Effector memory CD4-positive, alpha-beta T cell (primary cell): ENCODE data around the gene CGB8.

Experiments
- DNase-seq, 3 donors: peaks; one replicate each; pipeline ENCODE4 v3.0.0-alpha.2; 2020
- H3K27ac ChIP-seq: 2 replicates; pipeline ENCODE4 v1.7.0; 2013; ENCODE audit warnings: mild to moderate bottlenecking, low read length, moderate library complexity; ENCODE audit not compliant: insufficient read depth, poor library complexity, severe bottlenecking
- H3K27me3 ChIP-seq: replicated peaks from 2 replicates; pipeline ENCODE4 v1.7.0; 2013; ENCODE audit warnings: mild to moderate bottlenecking, low read length; ENCODE audit not compliant: insufficient read depth, control insufficient read depth, poor library complexity, severe bottlenecking
- H3K36me3 ChIP-seq: 2 replicates; pipeline ENCODE4 v1.7.0; 2013; ENCODE audit warnings: mild to moderate bottlenecking, low read length, moderate library complexity; ENCODE audit not compliant: control insufficient read depth, insufficient read depth
- H3K4me1 ChIP-seq: 2 replicates; pipeline ENCODE4 v1.7.0; 2013; ENCODE audit warnings: low read length, mild to moderate bottlenecking; ENCODE audit not compliant: control insufficient read depth, insufficient read depth, poor library complexity, severe bottlenecking
- H3K4me3 ChIP-seq: 2 replicates; pipeline ENCODE4 v1.7.0; 2013; ENCODE audit warnings: low read length, low read depth, mild to moderate bottlenecking; ENCODE audit not compliant: insufficient read depth, poor library complexity, severe bottlenecking
- H3K9me3 ChIP-seq: 2 replicates; pipeline ENCODE4 v1.7.0; 2013; ENCODE audit warnings: mild to moderate bottlenecking, low read length, moderate library complexity; ENCODE audit not compliant: control insufficient read depth

Gene CGB8

DNA sequence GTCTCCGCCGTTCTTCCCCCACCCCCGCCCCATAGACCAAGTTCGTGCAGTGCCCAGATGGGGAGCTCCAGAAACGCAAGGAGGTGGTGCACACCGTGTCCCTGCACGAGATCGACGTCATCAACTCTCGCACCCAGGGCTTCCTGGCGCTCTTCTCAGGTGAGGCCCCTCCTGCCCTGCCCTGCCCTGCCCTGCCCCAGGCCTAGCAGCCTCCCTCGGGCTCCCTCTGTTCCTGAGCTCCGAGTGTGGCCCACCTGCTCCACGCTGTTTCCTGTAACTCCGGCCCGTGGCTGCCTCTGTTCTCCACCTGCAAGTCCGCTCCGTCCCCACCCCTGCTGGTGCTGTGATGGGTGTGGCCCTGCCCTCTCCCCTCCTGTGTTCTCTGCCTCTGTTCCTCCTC lies 38.5 kb downstream of the CGB8 start:
- Histone ChIP-seq H3K27me3 (no peaks in the 10 kb centered on the region), H3K9me3 (no peaks in the 10 kb centered on the region), H3K4me1 (no peaks in the 10 kb centered on the region), H3K4me3 (no peak overlapping the region), H3K36me3 (peaks cover 37% of the 10 kb centered on the region), H3K27ac (no peak overlapping the region)
- no peak for DNase-seq

DNA sequence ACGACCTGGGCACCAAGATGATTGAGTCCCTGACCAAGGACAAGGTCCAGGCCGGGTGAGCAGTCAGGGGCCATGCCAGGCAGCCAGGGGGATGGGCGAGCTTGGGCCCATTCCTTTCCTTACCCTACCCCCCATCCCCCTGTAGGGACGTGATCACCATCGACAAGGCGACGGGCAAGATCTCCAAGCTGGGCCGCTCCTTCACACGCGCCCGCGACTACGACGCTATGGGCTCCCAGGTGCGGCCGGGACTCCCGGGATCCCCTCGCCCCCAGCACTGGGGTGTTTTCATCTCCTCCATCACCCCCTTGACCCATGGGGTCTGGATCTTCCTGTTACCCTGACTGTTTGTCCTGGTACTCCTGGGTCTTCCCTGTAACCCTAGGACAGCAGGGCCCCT lies 39.1 kb downstream of the CGB8 start:
- no peak for DNase-seq
- peaks cover 43% of the 10 kb centered on the region for H3K36me3 ChIP-seq
- no peaks in the 10 kb centered on the region for H3K9me3 ChIP-seq
- H3K4me1 ChIP-seq: no peaks in the 10 kb centered on the region
- H3K4me3 ChIP-seq: no peak overlapping the region
- no peaks in the 10 kb centered on the region for H3K27me3 ChIP-seq
- H3K27ac ChIP-seq: no peak overlapping the region

DNA sequence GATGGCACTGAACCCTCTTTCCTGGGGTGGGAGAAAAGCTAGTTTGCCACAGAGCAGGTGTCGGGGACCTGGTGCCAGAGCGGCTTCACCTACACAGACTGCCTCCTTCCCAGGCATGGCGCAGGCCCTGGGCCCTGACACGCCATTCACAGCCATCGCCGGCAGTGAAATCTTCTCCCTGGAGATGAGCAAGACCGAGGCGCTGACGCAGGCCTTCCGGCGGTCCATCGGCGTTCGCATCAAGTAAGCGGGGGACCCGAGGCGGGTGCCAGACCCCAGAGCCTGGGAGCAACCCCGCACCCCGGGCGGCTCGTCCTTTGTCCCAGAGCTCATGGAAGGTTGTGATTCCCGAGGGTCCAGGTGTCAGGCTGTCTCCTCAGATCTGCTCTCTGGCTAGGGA lies 42.0 kb downstream of the CGB8 start:
- H3K27ac ChIP-seq: no peak overlapping the region
- H3K36me3 ChIP-seq: peaks cover 58% of the 10 kb centered on the region
- no peaks in the 10 kb centered on the region for H3K4me1 ChIP-seq
- H3K4me3 ChIP-seq: no peak overlapping the region
- no peak for DNase-seq
- no peaks in the 10 kb centered on the region for H3K9me3 ChIP-seq
- H3K27me3 ChIP-seq: no peaks in the 10 kb centered on the region

DNA sequence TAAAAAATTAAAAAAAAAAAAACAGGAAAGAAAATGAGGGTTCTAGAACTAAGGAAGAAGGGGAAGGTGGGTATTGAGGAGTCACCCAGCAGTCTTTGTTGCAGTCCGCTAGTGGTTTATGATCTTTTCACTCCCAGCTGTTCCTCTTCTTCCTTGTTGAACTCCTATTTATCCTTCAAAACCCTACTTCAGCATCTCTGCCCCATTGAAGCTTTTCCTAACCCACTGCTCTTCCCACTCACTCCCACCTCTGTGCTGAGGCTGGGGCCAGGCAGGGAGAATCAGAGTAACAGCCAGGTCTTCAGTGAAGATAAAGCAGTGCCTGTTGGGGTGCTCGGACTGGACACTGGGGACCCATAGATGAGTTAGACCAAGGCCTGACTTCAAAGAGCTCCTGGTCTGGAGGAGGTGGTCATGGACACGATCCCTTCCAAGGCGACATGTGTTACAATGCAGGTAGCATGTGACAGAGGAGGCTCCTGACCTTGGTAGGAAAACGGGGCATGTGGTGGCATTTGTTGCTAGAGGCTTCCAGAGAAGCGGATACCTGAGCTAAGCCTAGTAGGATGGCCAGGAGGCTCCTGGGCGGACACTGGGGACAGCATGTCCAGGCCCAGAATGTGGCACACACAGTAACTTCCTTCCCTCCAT lies 43.8 kb downstream of the CGB8 start:
- H3K27me3 ChIP-seq: no peaks in the 10 kb centered on the region
- no peak overlapping the region for H3K27ac ChIP-seq
- DNase-seq: no peak
- no peaks in the 10 kb centered on the region for H3K9me3 ChIP-seq
- no peaks in the 10 kb centered on the region for H3K4me1 ChIP-seq
- peaks cover 48% of the 10 kb centered on the region for H3K36me3 ChIP-seq
- no peak overlapping the region for H3K4me3 ChIP-seq

DNA sequence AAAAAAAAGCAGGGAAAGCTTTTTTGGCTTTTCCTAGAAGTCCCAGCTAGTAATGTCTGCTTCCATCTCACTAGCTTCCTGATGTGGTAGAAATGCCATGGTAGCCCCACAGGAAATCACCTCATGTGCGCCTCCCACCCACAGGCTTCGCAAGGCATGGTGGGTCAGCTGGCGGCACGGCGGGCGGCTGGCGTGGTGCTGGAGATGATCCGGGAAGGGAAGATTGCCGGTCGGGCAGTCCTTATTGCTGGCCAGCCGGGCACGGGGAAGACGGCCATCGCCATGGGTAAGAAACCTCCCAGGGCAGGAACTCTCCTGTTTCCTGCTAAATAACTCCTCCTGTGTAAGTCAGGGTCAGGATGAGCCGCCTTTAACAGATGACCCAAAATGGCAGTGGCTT lies 44.8 kb downstream of the CGB8 start:
- Histone ChIP-seq H3K27ac (no peak overlapping the region), H3K9me3 (no peaks in the 10 kb centered on the region), H3K36me3 (peaks cover 40% of the 10 kb centered on the region), H3K4me1 (no peaks in the 10 kb centered on the region), H3K27me3 (no peaks in the 10 kb centered on the region), H3K4me3 (no peak overlapping the region)
- DNase-seq: no peak

DNA sequence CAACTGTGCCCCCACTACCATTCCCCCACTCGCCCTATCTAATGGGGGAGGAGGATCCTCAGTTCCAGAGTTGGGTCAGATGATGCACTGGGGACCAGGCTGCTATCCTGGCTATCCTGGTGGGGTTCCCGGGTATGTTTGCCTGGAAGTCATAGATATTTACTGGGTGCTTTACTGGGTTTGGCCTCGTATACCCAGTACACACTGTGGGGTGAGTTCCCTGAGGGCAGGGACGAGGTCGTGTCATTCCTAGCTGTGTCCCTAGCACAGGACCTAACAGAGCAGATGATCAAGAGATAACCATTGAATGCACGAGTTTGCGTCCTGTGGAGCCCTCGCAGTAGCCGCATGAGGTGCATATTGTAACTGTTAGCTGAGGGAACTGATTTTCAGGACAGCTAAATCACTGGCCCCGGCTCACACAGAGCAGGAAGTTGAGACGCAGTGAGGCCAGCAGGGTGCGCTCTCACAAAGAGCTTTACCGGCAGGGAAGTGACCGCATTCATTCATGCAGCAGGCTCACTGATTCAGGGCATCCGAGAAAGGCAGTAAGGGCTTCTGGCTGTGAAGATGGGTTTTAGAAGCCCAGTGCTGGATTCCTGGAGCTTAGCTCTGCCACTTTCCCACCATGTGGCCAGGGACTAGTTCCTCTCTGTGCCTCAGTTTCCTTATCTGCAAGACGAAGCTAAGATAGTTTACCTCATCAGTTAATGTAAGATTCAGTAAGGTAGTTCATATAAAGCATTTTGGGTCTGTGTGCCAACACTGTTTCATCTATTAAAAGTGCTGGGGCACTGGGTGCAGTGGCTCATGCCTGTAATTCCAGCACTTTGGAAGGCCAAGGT lies 49.2 kb downstream of the CGB8 start:
- peak; percentile 42 to 54 (median 42) for DNase-seq
- Histone ChIP-seq H3K27ac (no peak overlapping the region), H3K4me1 (no peaks in the 10 kb centered on the region), H3K36me3 (peaks cover 17% of the 10 kb centered on the region), H3K4me3 (no peak overlapping the region), H3K27me3 (no peaks in the 10 kb centered on the region), H3K9me3 (no peaks in the 10 kb centered on the region)

DNA sequence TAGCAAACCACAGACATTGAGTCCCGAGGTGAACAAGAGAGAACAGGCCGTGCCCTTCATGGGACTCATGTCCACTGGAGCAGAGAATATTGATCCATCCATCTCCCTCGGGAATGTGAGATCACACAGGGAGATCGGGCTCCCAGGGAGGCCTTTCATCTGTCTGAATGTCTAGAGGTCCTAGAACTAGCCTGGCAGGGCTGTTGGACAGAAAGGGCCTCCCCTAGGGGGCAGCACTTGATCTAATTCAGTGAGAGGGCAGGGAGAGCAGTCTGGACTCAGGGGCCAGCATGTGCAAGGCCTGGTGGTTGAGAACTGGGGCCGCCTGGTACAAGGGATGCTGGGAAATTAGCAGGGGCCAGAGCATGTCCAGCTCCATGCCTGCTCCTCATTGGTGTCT lies 50.9 kb downstream of the CGB8 start:
- Histone ChIP-seq H3K27ac (no peak overlapping the region), H3K4me3 (no peak overlapping the region), H3K27me3 (no peaks in the 10 kb centered on the region), H3K4me1 (peaks cover 8% of the 10 kb centered on the region), H3K9me3 (no peaks in the 10 kb centered on the region), H3K36me3 (peaks cover 2% of the 10 kb centered on the region)
- DNase-seq: peak in 1 of 3 donors; percentile 18
